NCI-H1105 treated with DMSO at 0.1 percent for 48 hours (cell line): ENCODE measurements around the gene SETD7.

Experiments
- DNase-seq: peaks from one replicate; lab custom pipeline; 2025; lab: John Stamatoyannopoulos, UW

The SETD7 gene

GRCh38 chr4:139556071-139556723 is at the start of gene SETD7:
TSS of gene SETD7 (minus strand) at chr4:139556219. CDS start at chr4:139556137, 82 bp downstream.
- DNase-seq: peak; percentile 50

GRCh38 chr4:139605516-139605915 is 49.5 kb upstream of the SETD7 start:
- no peak for DNase-seq

- DNase-seq: peak; percentile 23
These were observed 47.8 kb upstream of the SETD7 start for GRCh38 chr4:139603576-139604410.

- no peak for DNase-seq
These were observed 46.8 kb upstream of the SETD7 start for GRCh38 chr4:139602776-139603360.

GRCh38 chr4:139600662-139601061 is 44.6 kb upstream of the SETD7 start:
- DNase-seq: no peak

- no peak for DNase-seq
These were observed 43.8 kb upstream of the SETD7 start for GRCh38 chr4:139599594-139600374.

GRCh38 chr4:139599076-139599475 is 43.1 kb upstream of the SETD7 start:
- DNase-seq: no peak

- no peak for DNase-seq
These were observed 40.8 kb upstream of the SETD7 start for GRCh38 chr4:139596684-139597279.

GRCh38 chr4:139596034-139596683 is 40.1 kb upstream of the SETD7 start:
- no peak for DNase-seq

- no peak for DNase-seq
These were observed 38.7 kb upstream of the SETD7 start for GRCh38 chr4:139594591-139595185.

- DNase-seq: no peak
These were observed 37.1 kb upstream of the SETD7 start for GRCh38 chr4:139593091-139593564.

GRCh38 chr4:139589336-139590018 is 33.5 kb upstream of the SETD7 start:
- DNase-seq: no peak

- DNase-seq: no peak
These were observed 31.4 kb upstream of the SETD7 start for GRCh38 chr4:139587446-139587845.

GRCh38 chr4:139585473-139585872 is 29.5 kb upstream of the SETD7 start:
- DNase-seq: no peak

- no peak for DNase-seq
These were observed 28.8 kb upstream of the SETD7 start for GRCh38 chr4:139584784-139585183.

GRCh38 chr4:139584013-139584412 is 28.0 kb upstream of the SETD7 start:
- no peak for DNase-seq

GRCh38 chr4:139582044-139582443 is 26.0 kb upstream of the SETD7 start:
- DNase-seq: no peak

GRCh38 chr4:139581096-139581495 is 25.1 kb upstream of the SETD7 start:
- DNase-seq: no peak

GRCh38 chr4:139576219-139576618 is 20.2 kb upstream of the SETD7 start:
- DNase-seq: no peak

GRCh38 chr4:139575072-139575471 is 19.1 kb upstream of the SETD7 start:
- DNase-seq: no peak
